NCI-H345 treated with DMSO at 0.1 percent for 48 hours (cell line): ENCODE data around the gene CCDC80.

Experiments used
- DNase-seq: peaks from one replicate; lab custom pipeline; 2025; ENCODE audit not compliant: unreplicated experiment; lab: John Stamatoyannopoulos, UW

The CCDC80 gene

GRCh38 chr3:112640930-112641801 is at the start of gene CCDC80:
CCDC80 (minus strand) TSS chr3:112641143; CDS start chr3:112639905, 1,238 bp downstream.
- no peak for DNase-seq

DNA sequence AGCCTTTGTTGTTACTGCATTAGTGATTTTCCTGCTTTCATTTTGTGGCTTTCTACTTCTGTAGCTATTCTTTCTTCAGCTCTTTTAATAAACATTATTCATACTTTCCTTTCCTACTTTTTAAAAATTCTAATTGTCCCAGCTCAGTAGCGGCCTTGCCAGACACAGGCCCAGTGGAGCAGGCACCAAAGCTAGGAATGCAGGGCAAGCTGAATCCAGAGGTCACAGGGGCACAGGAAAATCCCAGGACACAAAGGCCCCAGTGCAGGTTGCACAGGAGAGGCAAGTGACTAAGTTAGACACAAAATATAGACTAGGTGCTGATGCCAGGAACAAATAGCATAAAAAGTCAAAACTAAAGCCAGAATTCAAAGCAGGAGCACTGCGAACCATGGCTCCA is 49.0 kb upstream of the CCDC80 start:
- DNase-seq, result no peak

- no peak for DNase-seq
Observed at GRCh38 chr3:112689385-112689784, 48.4 kb upstream of the CCDC80 start.

- no peak for DNase-seq
Observed at GRCh38 chr3:112688819-112689218, 47.9 kb upstream of the CCDC80 start.

DNA sequence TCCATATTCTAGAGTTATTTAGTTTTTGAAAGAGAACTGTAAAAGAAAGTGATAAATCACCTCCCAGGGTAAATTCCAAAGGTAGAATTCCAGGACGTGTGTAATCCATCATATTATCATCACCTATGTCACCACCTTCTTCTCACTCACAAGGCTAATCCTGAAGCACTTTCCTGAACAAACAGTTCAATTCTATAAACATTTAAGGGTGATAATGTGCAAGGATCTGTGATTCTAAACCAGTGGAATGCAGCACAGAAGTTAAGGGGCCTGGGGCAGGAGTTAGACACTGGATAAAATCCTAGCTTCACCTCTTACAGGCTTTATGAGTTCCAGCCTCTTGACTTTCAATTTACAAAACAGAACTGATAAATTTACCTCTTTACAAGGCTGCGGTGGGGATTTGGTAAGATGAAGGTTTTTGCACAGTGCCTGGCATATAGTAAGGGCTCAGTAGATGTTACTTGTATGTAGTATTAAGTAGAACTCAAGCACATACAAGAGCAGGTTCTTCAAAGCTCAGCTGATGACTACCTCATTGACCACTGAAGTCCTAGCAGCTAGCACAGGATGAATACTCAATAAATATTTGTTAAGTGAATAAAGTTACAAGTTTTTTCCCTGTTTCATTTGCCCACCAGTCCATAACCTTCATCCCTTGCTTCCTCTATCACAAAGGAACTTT is 47.3 kb upstream of the CCDC80 start:
- DNase-seq, result no peak

- no peak for DNase-seq
Observed at GRCh38 chr3:112687616-112688015, 46.7 kb upstream of the CCDC80 start.

DNA sequence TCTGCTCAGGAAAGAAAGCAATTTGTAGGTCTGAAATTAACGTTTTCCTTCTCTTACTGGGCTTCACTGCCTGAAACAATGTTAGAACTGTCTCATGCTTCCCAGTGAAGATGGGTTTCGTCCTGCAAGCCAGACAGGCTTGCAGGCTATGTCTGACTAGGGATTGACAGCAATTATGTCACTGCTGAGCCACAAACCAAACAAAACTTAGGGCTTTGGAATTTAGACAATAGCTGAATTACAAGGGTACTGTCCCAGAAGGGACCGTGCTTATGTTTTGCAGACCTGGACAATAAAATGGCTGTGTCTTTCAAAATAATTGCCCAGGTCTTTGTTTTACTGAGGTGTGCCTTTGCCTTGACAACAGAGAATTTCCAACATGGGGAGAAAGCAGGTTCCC is 46.3 kb upstream of the CCDC80 start:
- no peak for DNase-seq

DNA sequence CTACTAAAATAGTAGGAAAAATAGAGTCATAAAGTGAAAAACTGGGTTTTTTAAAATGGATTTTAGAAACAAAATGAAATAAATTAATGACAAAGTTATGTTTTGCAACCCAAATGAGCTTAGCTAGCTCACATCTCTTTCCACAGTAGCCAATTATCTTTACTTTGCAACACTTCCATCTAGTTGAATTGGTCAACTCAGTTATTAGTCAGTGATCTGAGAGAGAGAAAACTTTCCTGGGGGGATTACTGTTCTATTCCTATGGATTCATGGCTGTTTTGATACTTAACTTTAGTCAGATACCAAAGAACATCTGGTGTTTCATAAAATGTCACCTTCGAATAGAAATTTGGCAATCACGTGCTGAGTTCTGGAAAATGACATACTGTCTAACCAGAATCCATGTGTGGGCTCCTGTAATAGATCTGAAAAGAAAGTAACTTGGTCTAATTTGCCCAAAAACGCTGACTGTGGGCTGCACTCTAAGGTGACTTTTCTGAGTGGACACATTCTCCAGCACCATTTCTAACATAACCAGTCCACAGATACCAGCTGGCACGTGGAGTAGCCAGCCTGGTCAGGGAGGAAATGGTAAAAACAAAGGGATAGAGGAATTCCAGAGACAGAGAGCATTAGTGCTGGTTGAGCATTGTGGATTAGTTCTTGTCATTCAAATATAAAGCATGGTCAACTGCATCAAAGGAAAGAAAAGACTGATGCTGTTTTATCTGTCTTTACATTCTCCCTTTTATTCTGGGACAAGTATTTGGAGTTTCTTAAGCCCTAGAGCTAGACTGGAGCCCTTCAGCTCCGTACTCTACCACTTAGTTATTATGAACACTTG is 45.2 kb upstream of the CCDC80 start:
- DNase-seq, result no peak

GRCh38 chr3:112685420-112685819 is 44.5 kb upstream of the CCDC80 start:
- DNase-seq, result no peak

- no peak for DNase-seq
Observed at GRCh38 chr3:112682361-112682760, 41.4 kb upstream of the CCDC80 start.

DNA sequence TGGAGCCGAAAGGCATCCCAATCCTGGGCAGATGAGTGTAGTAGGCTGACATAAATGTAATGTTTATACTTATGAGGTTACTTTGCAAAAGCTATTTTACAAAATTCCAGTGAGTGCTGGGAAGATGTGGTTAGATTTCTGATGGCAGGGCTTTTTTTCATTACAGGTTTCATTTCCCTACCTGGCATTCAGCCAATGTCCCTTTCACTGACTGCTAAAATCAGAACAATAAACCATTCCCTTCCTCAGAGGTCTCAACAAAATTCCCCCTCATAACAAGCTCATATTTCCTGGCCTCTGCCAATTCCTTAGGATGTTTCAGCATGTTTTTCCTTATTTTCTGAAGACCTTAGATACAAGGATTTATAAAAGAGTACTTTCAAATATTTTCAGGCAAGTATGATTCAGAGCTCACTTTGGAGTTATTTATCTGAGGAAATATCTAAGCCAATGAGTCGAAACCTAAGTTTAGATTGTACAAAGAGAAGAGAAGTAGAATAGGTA is 40.9 kb upstream of the CCDC80 start:
- DNase-seq, result no peak

GRCh38 chr3:112676659-112677234 is 35.8 kb upstream of the CCDC80 start:
- peak; percentile 38 for DNase-seq

DNA sequence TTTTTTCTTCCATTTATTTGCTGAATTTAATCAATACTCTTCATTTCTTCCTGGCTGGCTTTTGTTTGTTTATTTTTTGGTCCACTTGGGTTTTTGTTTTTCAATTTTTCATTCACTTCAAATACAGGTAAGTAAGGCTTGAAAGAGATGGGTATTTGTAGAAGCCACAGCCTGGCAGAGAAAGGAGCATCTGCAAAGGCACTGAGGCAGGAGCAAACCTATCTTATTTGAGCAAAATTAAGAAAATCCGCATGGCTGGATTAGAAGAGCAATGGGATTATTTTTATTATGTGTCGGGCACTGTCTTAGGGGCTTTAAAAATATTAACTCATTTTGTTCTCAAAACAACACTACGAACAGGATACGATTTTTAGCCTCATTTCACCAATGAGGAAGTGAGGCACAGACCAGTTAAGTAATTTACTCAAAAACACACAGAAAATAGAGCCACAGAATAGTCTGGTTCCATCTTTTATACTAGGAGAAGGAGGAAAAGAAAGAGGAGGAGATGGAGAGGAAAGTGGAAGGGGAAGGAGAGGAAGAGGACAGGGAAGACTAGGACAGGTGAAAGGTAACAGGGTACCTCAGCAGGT is 35.1 kb upstream of the CCDC80 start:
- no peak for DNase-seq

DNA sequence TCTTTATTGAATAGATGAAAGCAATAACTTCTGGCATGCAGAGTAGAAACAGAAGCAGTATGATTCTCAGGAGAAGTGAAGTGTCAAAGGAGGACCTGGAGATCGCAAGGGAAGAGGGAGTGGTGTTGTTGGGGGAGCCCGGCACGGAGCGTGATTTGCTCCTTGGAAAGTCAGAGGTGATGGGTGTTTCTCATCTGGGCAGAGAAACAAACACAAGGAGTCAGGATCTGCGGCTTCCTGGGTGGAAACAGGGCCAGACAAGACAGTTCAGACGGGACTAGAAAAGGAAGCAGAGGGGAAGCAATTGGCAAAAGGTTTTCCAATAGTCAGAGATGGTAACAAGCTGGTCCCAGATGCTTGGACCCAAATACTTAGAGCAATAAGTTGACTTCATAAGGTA is 34.4 kb upstream of the CCDC80 start:
- DNase-seq, result no peak

GRCh38 chr3:112672716-112673541 is 32.0 kb upstream of the CCDC80 start:
- no peak for DNase-seq

- DNase-seq, result no peak
Observed at GRCh38 chr3:112671930-112672715, 31.2 kb upstream of the CCDC80 start.

- DNase-seq, result no peak
Observed at GRCh38 chr3:112670824-112671223, 29.9 kb upstream of the CCDC80 start.

DNA sequence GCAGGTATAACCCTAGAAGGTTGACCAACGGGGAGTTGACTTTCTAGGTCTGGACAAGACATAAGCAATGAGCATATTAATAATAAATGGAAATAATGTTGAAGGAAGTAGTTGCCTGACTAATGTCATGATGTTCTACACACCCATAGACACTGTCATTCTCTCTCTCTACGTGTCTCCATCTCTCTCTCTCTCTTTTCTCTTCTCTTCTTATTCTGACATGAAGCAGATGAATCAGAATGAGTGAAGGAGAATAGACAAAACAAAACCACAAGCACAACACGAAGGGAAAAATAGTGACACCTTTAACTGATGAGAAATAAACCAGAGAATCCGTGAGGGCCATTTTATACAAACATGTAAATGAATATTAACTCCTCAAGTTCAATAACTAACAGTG is 26.7 kb upstream of the CCDC80 start:
- DNase-seq, result no peak

DNA sequence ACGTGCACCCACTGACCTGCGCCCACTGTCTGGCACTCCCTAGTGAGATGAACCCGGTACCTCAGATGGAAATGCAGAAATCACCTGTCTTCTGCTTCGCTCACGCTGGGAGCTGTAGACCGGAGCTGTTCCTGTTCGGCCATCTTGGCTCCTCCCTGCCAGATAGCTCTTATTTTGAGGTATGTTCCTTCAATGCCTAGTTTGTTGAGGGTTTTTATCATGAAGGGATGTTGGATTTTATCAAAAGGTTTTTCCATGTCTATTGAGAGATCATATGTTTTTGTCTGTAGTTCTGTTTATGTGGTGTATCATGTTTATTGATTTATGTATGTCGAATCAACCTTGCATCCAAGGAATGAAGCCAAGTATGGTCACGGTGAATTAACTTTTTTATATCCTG is 24.1 kb upstream of the CCDC80 start:
- DNase-seq, result peak; percentile 21
